ENCODE measurements around the gene ABHD12B.
"Not testable (repeated sequence)": the region's sequence is repeated elsewhere in the genome, so short reads cannot be mapped to it uniquely, and the experiment has no call there.

Gene ABHD12B

GRCh38 chr14:50839691-50840090, 32.2 kb upstream of the ABHD12B start:
- no peak for DNase-seq

GRCh38 chr14:50844391-50844790, 27.5 kb upstream of the ABHD12B start:
- DNase-seq: no peak

- DNase-seq: no peak
These were observed 26.7 kb upstream of the ABHD12B start for GRCh38 chr14:50845166-50845565.

- DNase-seq: no peak
These were observed 25.5 kb upstream of the ABHD12B start for GRCh38 chr14:50846226-50846880.

DNA sequence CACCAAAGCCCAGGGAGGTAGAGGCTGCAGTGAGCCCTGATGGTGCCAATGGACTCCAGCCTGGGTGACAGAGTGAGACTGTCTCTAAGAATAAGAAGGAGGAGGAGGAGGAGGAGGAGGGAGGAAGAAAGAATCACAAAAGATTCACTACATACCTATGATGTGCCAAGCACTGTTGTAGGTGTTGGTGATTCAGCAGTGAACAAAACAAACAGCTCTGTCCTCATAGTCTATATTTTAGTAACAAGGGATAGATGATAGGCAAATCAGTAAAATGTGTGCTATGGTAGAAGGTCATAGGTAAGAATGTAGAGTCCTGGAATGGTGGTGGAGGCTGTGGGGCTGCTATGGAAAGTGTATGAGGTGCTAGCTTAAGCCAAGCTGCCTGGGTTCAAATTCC, 18.0 kb upstream of the ABHD12B start:
- no peak for DNase-seq

DNA sequence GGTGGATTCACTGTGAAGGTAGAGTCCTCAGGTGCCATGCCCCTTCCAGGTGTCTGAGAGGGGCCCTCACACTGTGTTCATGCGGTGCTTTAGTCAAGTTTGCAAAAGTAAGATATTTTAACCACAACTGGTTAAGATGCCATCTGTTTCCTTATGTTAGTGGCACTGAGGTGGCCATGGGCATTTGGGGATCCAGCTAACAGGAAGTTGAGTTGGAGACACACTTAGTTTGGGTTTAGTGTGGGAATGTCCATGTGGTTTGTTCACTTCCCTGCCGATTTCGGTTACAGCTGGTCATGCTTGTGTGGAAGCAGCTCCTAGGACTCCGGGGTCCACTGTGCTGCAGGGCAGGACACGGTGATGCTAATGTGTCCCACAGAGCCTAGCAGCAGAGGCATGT, 17.3 kb upstream of the ABHD12B start:
- no peak for DNase-seq

DNA sequence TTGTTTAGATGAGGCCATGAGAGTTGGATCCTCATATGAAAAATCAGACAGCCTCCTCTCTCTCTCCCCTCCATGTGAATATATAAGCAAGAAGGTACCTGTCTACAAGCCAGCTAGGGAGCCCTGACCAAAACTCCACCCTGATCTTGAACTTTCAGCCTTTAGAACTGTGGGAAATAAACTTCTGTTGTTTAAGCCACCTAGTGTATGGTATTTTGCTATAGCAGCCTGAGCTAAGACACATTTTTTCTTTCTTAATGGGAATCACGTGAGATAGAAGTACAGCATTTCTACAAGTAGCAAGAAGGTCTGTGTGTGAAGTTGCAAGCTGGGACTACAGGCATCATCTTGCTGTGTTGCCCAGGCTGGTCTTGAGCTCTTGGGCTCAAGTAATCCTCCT, 16.3 kb upstream of the ABHD12B start:
- DNase-seq: no peak

DNA sequence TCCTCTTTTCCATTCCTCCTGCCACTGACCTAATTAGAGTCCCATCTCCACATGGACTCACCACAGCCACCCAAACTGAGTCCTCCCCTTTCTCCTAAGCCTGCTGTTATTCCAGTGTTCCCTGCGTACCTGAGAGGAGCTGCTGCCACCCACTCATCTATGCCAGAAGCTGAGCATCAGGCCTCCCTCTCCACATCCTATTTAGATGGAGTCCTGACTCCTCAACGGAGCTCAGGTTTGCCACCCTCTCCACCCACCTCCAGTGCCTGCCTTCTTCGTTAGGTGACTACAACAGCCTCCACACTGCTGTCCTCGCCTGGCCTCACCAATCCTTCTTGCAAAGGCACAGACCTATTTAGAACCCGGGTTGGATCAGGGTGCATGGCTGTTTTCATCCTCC, 15.2 kb upstream of the ABHD12B start:
- no peak for DNase-seq

DNA sequence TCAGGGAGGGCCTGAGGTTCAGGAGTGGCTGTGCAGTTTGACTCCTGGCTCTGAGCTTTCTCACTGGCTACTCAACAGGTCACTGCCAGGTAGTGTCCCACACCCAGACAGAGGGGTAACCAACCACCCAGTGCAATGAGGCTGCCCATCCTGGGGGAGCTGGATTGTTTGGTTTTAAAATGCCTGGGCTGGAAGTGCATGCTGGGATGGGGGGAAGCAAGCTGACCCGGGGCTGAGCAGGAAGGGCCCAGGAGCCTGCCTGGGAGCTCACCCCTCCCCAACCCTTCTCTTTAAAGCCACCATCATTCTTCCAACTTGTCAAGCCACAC, 12.6 kb upstream of the ABHD12B start:
- no peak for DNase-seq

GRCh38 chr14:50860478-50861086, 11.3 kb upstream of the ABHD12B start:
- peak; percentile 87 for DNase-seq

GRCh38 chr14:50862036-50862570, 9.8 kb upstream of the ABHD12B start:
- no peak for DNase-seq

GRCh38 chr14:50864237-50864636, 7.6 kb upstream of the ABHD12B start:
- DNase-seq: no peak

- no peak for DNase-seq
These were observed 6.9 kb upstream of the ABHD12B start for GRCh38 chr14:50864946-50865345.

DNA sequence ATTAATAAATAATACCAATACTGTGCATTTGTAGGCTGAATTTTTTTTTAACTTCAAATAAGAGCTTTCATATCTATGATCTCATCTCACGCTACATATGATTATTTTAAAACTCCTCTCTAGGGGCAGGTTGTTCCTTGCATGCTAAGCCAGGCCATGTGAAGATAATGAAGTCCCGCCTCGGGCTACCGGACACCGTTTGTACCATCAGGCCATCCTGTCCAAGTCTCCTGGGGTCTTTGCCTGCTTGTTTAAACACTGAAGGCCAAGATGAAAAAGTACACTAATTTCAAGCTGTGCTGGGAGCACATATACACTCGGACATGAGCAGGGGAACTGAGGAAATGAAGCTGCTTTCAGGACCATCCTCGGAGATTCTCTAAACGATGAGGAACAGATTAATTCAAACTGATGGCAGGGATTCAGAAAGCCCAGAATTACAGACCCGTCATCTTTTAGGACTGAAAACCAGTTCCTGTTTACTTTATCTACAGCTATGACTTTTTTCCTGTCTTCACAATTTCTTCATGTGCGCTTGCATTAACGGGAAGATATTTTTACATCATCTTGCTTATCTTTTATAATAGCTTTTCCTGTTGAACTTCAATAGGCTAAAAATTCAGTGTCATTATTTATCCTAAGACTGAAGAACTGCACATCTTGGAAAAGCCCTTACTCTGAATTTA, 6.3 kb upstream of the ABHD12B start:
- DNase-seq: no peak

DNA sequence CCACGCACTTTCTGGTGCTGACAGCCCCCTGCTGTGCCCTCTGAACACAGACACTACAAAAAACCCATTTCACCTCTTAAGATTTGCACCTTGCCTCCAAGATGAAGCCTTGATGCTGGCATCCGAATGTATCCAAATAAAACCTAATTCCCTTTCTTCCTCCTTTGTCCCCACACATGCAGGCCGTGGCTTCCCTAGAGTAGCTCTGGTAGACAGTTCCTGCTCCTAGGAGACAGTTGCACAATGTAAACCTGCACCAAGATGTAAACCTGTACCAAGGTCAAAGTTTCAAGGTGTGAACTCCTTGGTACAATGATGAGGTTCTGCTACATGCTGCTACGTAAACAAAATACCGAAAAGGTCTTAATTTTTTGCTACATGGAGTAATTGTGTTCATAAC, 625 bp upstream of the ABHD12B start:
- DNase-seq: no peak

- no peak for DNase-seq
These were observed 2.9 kb downstream of the ABHD12B start for GRCh38 chr14:50874757-50875156.

- peak; percentile 85 for DNase-seq
These were observed 3.7 kb downstream of the ABHD12B start for GRCh38 chr14:50875359-50876070.

DNA sequence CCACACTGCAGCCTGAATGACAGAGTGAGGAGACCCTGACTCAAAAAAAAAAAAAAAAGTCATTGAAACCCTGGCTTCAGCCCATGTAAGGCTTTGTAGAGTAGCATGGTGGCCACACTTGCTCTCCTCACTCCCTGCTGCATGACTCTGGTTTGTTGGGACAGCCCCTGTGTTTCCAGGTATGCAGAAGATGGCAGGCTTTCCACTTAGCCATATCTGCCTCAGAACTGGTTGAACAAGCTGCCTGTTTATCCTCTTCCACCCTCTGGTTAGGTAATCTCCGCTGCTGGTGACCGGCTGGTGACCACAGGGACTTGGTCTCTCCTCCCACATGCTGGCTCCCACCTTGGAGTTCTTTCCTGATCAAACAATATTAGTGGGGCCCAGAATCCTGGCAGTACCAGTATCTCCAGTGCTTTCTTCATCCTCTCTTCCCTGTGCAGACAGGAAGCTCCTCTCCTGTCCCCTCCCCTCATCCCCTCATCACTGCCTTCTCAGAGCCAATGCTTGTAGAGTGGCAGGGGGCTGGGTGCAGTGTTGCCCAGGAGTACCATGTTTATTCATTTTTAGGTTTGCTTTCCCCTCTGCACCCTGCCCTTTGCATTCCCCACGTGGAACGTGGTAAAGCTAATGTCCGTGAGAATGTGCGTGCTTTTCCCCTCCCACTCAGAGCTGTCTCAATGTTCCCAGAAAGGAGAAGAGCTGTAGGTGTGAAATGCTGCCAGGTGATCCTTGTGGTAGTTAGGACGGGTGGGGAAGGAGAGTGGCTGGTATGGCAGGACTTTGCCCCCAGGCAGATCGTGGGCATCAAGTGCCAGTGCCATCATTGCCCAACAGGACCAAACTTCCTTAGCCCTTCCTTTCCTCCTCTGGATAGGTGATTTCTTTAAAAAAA, 11.3 kb downstream of the ABHD12B start:
- DNase-seq: no peak

GRCh38 chr14:50883827-50884197, 12.0 kb downstream of the ABHD12B start:
- DNase-seq: no peak

DNA sequence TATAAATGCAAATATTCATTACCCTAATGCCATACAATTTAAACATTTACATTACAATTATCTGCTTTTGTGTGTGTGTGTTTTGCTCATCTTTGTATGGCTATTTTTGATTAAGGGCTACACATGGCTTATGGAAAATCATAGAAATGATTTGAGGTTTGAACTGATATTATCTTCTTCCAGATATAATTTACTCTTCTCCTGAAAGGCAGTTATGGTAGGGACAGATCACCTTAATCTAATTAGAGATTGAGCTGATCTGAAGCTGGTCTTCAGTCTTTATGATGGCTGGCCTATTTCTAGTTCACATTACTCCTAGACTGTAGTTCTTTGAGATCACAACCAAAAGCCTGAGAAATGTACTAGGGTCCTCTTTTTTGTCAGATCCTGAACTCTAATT, 15.6 kb downstream of the ABHD12B start:
- DNase-seq: no peak

DNA sequence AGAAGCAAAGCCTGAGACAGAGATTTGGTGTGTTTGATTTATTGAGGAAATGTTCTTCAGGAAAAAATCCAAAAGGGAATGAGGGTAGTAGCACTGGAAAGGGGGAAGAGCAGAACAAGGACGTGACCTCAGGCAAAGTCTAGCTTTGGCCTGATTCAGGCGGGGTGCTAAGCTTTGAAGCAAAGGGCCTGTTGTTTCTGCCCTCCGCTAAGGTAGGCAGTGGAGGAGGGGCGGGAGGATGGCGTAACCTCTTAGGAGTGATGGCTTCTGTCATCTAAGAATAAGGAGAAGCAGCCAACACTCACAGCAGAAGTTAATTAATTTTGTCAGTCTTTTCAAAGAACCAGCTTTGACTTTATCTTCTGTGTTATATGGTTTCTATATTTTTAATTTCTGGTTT, 20.4 kb downstream of the ABHD12B start:
- DNase-seq: no peak

DNA sequence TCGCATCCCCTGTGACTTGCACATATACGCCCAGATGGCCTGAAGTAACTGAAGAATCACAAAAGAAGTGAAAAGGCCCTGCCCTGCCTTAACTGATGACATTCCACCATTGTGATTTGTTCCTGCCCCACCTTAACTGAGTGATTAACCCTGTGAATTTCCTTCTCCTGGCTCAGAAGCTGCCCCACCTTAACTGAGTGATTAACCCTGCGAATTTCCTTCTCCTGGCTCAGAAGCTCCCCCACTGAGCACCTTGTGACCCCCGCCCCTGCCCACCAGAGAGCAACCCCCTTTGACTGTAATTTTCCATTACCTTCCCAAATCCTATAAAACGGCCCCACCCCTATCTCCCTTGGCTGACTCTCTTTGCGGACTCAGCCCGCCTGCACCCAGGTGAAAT, 24.6 kb downstream of the ABHD12B start:
- DNase-seq: not testable (repeated sequence)

DNA sequence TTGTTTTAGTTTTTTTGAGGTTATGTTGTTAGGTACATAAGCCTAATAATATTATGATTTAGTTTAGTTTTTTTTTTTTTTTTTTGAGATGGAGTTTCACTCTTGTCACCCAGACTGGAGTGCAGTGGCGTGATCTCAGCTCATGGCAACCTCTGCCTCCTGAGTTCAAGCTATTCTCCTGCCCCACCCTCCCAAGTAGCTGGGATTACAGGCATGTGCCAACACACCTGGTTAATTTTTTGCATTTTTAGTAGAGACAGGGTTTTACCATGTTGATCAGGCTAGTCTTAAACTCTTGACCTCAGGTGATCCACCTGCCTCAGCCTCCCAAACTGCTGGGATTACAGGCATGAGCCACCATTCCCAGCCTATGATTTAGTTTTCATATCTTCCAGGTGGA, 25.2 kb downstream of the ABHD12B start:
- not testable (repeated sequence) for DNase-seq

All from activated CD4-positive, alpha-beta T cell treated with anti-CD3 and anti-CD28 coated beads, Interleukin-2, amount 50 U/mL, for 16 hours (primary cell).